Keratinocyte (primary cell): ENCODE data around the gene FHIT. TPM values are rescaled to one million over a fixed set of nuclear protein-coding genes. Genes with fewer than 3 reads are reported as not detected.

Experiments
- DNase-seq: peaks from one replicate; pipeline ENCODE4 v3.0.0-alpha.2; 2011; ENCODE audit warnings: low read depth, missing footprints, low spot score
- FAIRE-seq: peaks from 2 replicates; lab custom pipeline; 2011; peaks lifted over from hg19 to GRCh38; lab: Jason Lieb, UNC
- H2AFZ ChIP-seq: 2 replicates; pipeline ENCODE4 v1.6.0; 2012; ENCODE audit warnings: low read length, control low read depth, inconsistent platforms; ENCODE audit not compliant: control insufficient read depth
- H3K27ac ChIP-seq: 2 replicates; pipeline ENCODE4 v1.5.1; 2011; ENCODE audit warnings: low read length; ENCODE audit not compliant: control insufficient read depth, insufficient read depth
- H3K27me3 ChIP-seq: 3 replicates; pipeline ENCODE4 v1.6.0; 2011; ENCODE audit warnings: low read length; ENCODE audit not compliant: control insufficient read depth, insufficient read depth; ENCODE audit errors: extremely low read depth
- H3K36me3 ChIP-seq, 2 experiments: 2 replicates in 1 of 2; 3 replicates in 1 of 2; pipeline ENCODE4 v1.5.1; 2011; ENCODE audit warnings: low read length in 2 of 2, mild to moderate bottlenecking in 1 of 2; ENCODE audit not compliant: control insufficient read depth in 2 of 2, insufficient read depth in 2 of 2; ENCODE audit errors: extremely low read depth in 1 of 2
- H3K4me1 ChIP-seq: 3 replicates; pipeline ENCODE4 v1.5.1; 2011; ENCODE audit warnings: low read length; ENCODE audit not compliant: control insufficient read depth, insufficient read depth; ENCODE audit errors: extremely low read depth
- H3K4me2 ChIP-seq: 3 replicates; pipeline ENCODE4 v1.6.0; 2011; ENCODE audit warnings: low read depth, low read length; ENCODE audit not compliant: control insufficient read depth, insufficient read depth; ENCODE audit errors: extremely low read depth
- H3K4me3 ChIP-seq, 3 experiments: fragments of 200-600 bp in 1 of 3; sonication (generic) in 1 of 3; 2 replicates in 2 of 3; 3 replicates in 1 of 3; pipeline ENCODE4 v1.5.1; 2011 to 2016; ENCODE audit warnings: low read length in 3 of 3, mild to moderate bottlenecking in 3 of 3, control low read depth in 2 of 3, inconsistent platforms in 1 of 3, low read depth in 1 of 3, mixed read lengths in 1 of 3, mixed run types in 1 of 3, moderate library complexity in 1 of 3; ENCODE audit not compliant: control insufficient read depth in 2 of 3, insufficient read depth in 2 of 3; ENCODE audit errors: extremely low read depth in 1 of 3
- H3K79me2 ChIP-seq: 2 replicates; pipeline ENCODE4 v1.6.0; 2012; ENCODE audit warnings: low read length; ENCODE audit not compliant: control insufficient read depth, insufficient read depth
- H3K9ac ChIP-seq: 3 replicates; pipeline ENCODE4 v1.6.0; 2011; ENCODE audit warnings: low read length; ENCODE audit not compliant: control insufficient read depth, insufficient read depth; ENCODE audit errors: extremely low read depth
- H3K9me1 ChIP-seq: 3 replicates; pipeline ENCODE4 v1.6.0; 2011; ENCODE audit warnings: low read length; ENCODE audit not compliant: control insufficient read depth, insufficient read depth; ENCODE audit errors: extremely low read depth
- H3K9me3 ChIP-seq: 2 replicates; pipeline ENCODE4 v1.5.1; 2012; ENCODE audit warnings: low read depth, low read length; ENCODE audit not compliant: control insufficient read depth
- H4K20me1 ChIP-seq: 3 replicates; pipeline ENCODE4 v1.6.0; 2011; ENCODE audit warnings: low read length; ENCODE audit not compliant: control insufficient read depth, insufficient read depth; ENCODE audit errors: extremely low read depth
- CTCF ChIP-seq, 3 experiments: IDR thresholded peaks in 1 of 3; conservative IDR thresholded peaks in 1 of 3; optimal IDR thresholded peaks in 1 of 3; 2 replicates in 2 of 3; 3 replicates in 1 of 3; pipeline versions ENCODE3 to v1.5.1; 2011; ENCODE audit warnings: low read length in 3 of 3, mild to moderate bottlenecking in 3 of 3, moderate library complexity in 2 of 3, control low read depth in 1 of 3, inconsistent platforms in 1 of 3; ENCODE audit not compliant: insufficient read depth in 2 of 3; ENCODE audit errors: extremely low read depth in 1 of 3
- EZH2 ChIP-seq: IDR thresholded peaks from one replicate; pipeline ENCODE4 v1.6.1; 2012; ENCODE audit warnings: inconsistent platforms, mild to moderate bottlenecking, low read length, moderate library complexity
- dilution Hi-C: fragments of 300-500 bp; cut with MboI; formaldehyde crosslinking; loops from one replicate; pipeline ENCODE4 v1.7.0; 2020; ENCODE audit warnings: low sequenced_read_pairs; ENCODE audit not compliant: extremely low pct_ligation_motif_present
- polyA plus RNA-seq, 5 experiments: library from polyadenylated mRNA; depleted of rRNA in 3 of 5; stranded (reverse) in 3 of 5; stranded (forward) in 1 of 5; unstranded in 1 of 5; fragments of >200 nt; gene quantifications; 1 replicate in 1 of 5; 2 replicates in 3 of 5; 3 replicates in 1 of 5; pipeline versions ENCODE4 v1.2.1 to v1.2.3, GENCODE V29; 2011 to 2012; ENCODE audit warnings: missing spikeins in 2 of 5, low read depth in 1 of 5, low replicate concordance in 1 of 5

FHIT gene
- polyA plus RNA-seq, 1 donor (not counting 4 experiments of a cell fraction or from before 2014, with no cell fraction given): 2.2 TPM

- FAIRE-seq (no peak), DNase-seq (no peak)
- H3K9ac ChIP-seq: no peak overlapping the region
- no peak overlapping the region for H3K27ac ChIP-seq
- H2AFZ ChIP-seq: no peak overlapping the region
- H3K4me1 ChIP-seq: no peaks in the 10 kb centered on the region
- dilution Hi-C loops: no loop called here
- no peak overlapping the region for H3K4me3 ChIP-seq
- no peaks in the 10 kb centered on the region for H4K20me1 ChIP-seq
- no peaks in the 10 kb centered on the region for H3K27me3 ChIP-seq
- H3K9me3 ChIP-seq: no peaks in the 10 kb centered on the region
- no peaks in the 10 kb centered on the region for H3K79me2 ChIP-seq
- no peaks in the 10 kb centered on the region for H3K9me1 ChIP-seq
- no peak overlapping the region for H3K4me2 ChIP-seq
- no peaks in the 10 kb centered on the region for H3K36me3 ChIP-seq
- no peak for TF ChIP-seq EZH2
- no peak for TF ChIP-seq CTCF (optimal IDR thresholded peaks at IDR 0.05 in 1 of 3, IDR thresholded peaks at IDR 0.05 in 1 of 3, conservative IDR thresholded peaks at IDR 0.05 in 1 of 3; ENCODE audit: extremely low read depth in 1 of 3, insufficient read depth in 2 of 3, low read length in 3 of 3)
These were observed 1203.6 kb downstream of the FHIT start for GRCh38 chr3:60047426-60048200.

GRCh38 chr3:60046210-60046609, 1205.0 kb downstream of the FHIT start:
- no peak for FAIRE-seq

More at GRCh38 chr3:60046210-60046609, 1205.0 kb downstream of the FHIT start:
- H3K4me1 ChIP-seq: no peaks in the 10 kb centered on the region
- no peaks in the 10 kb centered on the region for H3K9me1 ChIP-seq
- no peak for DNase-seq
- no peaks in the 10 kb centered on the region for H4K20me1 ChIP-seq
- no peaks in the 10 kb centered on the region for H3K9me3 ChIP-seq
- no peaks in the 10 kb centered on the region for H3K36me3 ChIP-seq
- dilution Hi-C loops: no loop called here
- H2AFZ ChIP-seq: no peak overlapping the region
- no peak overlapping the region for H3K9ac ChIP-seq
- TF ChIP-seq CTCF (optimal IDR thresholded peaks at IDR 0.05 in 1 of 3, IDR thresholded peaks at IDR 0.05 in 1 of 3, conservative IDR thresholded peaks at IDR 0.05 in 1 of 3; ENCODE audit: extremely low read depth in 1 of 3, insufficient read depth in 2 of 3, low read length in 3 of 3) (no peak), EZH2 (no peak)
- no peaks in the 10 kb centered on the region for H3K79me2 ChIP-seq
- no peaks in the 10 kb centered on the region for H3K27me3 ChIP-seq
- no peak overlapping the region for H3K4me2 ChIP-seq
- H3K4me3 ChIP-seq: no peak overlapping the region
- no peak overlapping the region for H3K27ac ChIP-seq
